Subcutaneous adipose tissue (tissue), 4 donors: ENCODE data around the gene LY6G6D. TPM values are rescaled to one million over a fixed set of nuclear protein-coding genes. Genes with fewer than 3 reads are reported as not detected.

Experiments used
- CTCF ChIP-seq: fragments of 450-650 bp; IDR thresholded peaks from one replicate; pipeline ENCODE4 v1.5.1; 2016; ENCODE audit warnings: low read depth, mild to moderate bottlenecking, control low read depth, antibody characterized with exemption, moderate library complexity
- total RNA-seq, 4 donors: library from RNA; depleted of rRNA; stranded (reverse); fragments of >200 nt; gene quantifications; one replicate each; pipeline ENCODE4 v1.1.0, GENCODE V29; 2016

LY6G6D gene
- total RNA-seq, 4 donors from 2014 or later = not detected

- TF ChIP-seq CTCF = no peak
These were observed 26.7 kb downstream of the LY6G6D start for GRCh38 chr6:31741815-31742214.

- TF ChIP-seq CTCF = no peak
These were observed 27.7 kb downstream of the LY6G6D start for GRCh38 chr6:31742894-31743293.

GRCh38 chr6:31744422-31744821, 29.3 kb downstream of the LY6G6D start:
- TF ChIP-seq CTCF = no peak

- TF ChIP-seq CTCF = no peak
These were observed 34.3 kb downstream of the LY6G6D start for GRCh38 chr6:31749301-31750036.

GRCh38 chr6:31750411-31751022, 35.4 kb downstream of the LY6G6D start:
- TF ChIP-seq CTCF = no peak

- TF ChIP-seq CTCF = no peak
These were observed 37.7 kb downstream of the LY6G6D start for GRCh38 chr6:31752739-31753319.

GRCh38 chr6:31758281-31758680, 43.1 kb downstream of the LY6G6D start:
- TF ChIP-seq CTCF = no peak
